CD4-positive, CD25-positive, alpha-beta regulatory T cell (primary cell): ENCODE data around the gene SORBS2. TPM values are rescaled to one million over a fixed set of nuclear protein-coding genes. Genes with fewer than 3 reads are reported as not detected.

Source experiments
- ATAC-seq, 2 donors: fragments of 150-1000 bp; cut with Tn5 transposase; one replicate each; pipeline ENCODE4 v1.10.0; 2021; ENCODE audit warnings: low read depth in 2 of 2, moderate number of reproducible peaks in 2 of 2, moderate library complexity in 1 of 2
- DNase-seq, 3 donors: peaks; one replicate each; pipeline versions ENCODE4 v3.0.0 to v3.0.0-alpha.2; 2012 to 2022; ENCODE audit warnings: mixed read lengths in 1 of 3
- H3K27ac ChIP-seq: one replicate; pipeline ENCODE4 v1.7.0; 2013; ENCODE audit warnings: mild to moderate bottlenecking, low read length; ENCODE audit not compliant: insufficient read depth, poor library complexity, severe bottlenecking
- H3K27me3 ChIP-seq: one replicate; pipeline ENCODE4 v1.7.0; 2013; ENCODE audit warnings: low read length; ENCODE audit not compliant: control insufficient read depth, insufficient read depth
- H3K36me3 ChIP-seq: one replicate; pipeline ENCODE4 v1.7.0; 2013; ENCODE audit warnings: mild to moderate bottlenecking, low read length, moderate library complexity; ENCODE audit not compliant: control insufficient read depth, insufficient read depth
- H3K4me1 ChIP-seq: 2 replicates; pipeline ENCODE4 v1.7.0; 2013; ENCODE audit warnings: mild to moderate bottlenecking, low read length; ENCODE audit not compliant: insufficient read depth, control insufficient read depth, poor library complexity, severe bottlenecking
- H3K4me3 ChIP-seq: one replicate; pipeline ENCODE4 v1.7.0; 2013; ENCODE audit warnings: low read depth, mild to moderate bottlenecking, low read length, moderate library complexity
- H3K9me3 ChIP-seq, 2 experiments: 1 replicate in 1 of 2; 2 replicates in 1 of 2; pipeline ENCODE4 v1.7.0; 2013; ENCODE audit warnings: low read length in 2 of 2, mild to moderate bottlenecking in 1 of 2, moderate library complexity in 1 of 2; ENCODE audit not compliant: control insufficient read depth in 2 of 2
- H3K27ac Mint-ChIP-seq, 3 donors: one replicate each; pipeline ENCODE4 v1.8.0; 2020 to 2022; ENCODE audit warnings: mild to moderate bottlenecking in 3 of 3, mixed read lengths in 3 of 3, moderate library complexity in 2 of 3
- H3K27me3 Mint-ChIP-seq: one replicate; pipeline ENCODE4 v1.8.0; 2022; ENCODE audit warnings: mild to moderate bottlenecking, mixed read lengths
- H3K36me3 Mint-ChIP-seq: one replicate; pipeline ENCODE4 v1.8.0; 2020; ENCODE audit warnings: mixed read lengths
- H3K4me1 Mint-ChIP-seq, 4 donors: one replicate each; pipeline ENCODE4 v1.8.0; 2020 to 2022; ENCODE audit warnings: mixed read lengths in 4 of 4, mild to moderate bottlenecking in 1 of 4
- H3K4me3 Mint-ChIP-seq, 4 donors: one replicate each; pipeline ENCODE4 v1.8.0; 2020 to 2022; ENCODE audit warnings: mild to moderate bottlenecking in 4 of 4, mixed read lengths in 4 of 4, moderate library complexity in 3 of 4
- H3K9me3 Mint-ChIP-seq, 7 donors: one replicate each; pipeline ENCODE4 v1.8.0; 2020 to 2022; ENCODE audit warnings: mixed read lengths in 7 of 7, mild to moderate bottlenecking in 3 of 7, moderate library complexity in 2 of 7
- polyA plus RNA-seq, 4 donors: library from polyadenylated mRNA; unstranded; fragments of 300-500 nt; fragmentation: Illumina TruSeq; gene quantifications; one replicate each; pipeline ENCODE4 v1.2.3, GENCODE V29; 2021
- total RNA-seq: library from RNA; stranded (reverse); gene quantifications from one replicate; pipeline ENCODE4 v1.2.3, GENCODE V29; 2022

Gene SORBS2
- total and polyA plus RNA-seq, 5 donors from 2014 or later = 0.07 TPM; not detected in 4

DNA sequence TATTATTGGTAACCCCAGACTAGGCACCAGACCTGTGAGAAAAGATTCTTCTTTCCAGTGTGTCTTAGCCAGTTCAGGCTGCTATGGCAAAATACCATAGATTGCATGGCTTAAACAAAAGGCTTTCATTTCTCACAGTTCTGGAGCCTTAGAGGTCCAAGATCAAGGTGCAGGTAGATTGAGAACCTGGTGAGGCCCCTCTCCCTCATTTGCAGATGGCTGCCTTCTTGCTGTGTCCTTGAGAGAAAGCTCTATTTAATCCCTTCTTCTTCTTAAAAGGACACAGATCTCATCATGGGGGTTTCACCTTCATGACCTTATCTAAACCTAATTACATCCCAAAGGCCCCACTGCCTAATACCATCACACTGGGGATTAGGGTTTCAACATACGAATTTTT lies 273.2 kb downstream of the SORBS2 start:
- H3K4me3 Mint-ChIP-seq = no peak overlapping the region
- peaks cover 0 to 6% (median 0%) of the 10 kb centered on the region in 4 donors for H3K4me1 Mint-ChIP-seq
- DNase-seq (no peak), ATAC-seq (no peak)
- peaks cover 0 to 4% (median 0%) of the 10 kb centered on the region in 7 donors for H3K9me3 Mint-ChIP-seq
- Histone ChIP-seq H3K36me3 (no peaks in the 10 kb centered on the region), H3K4me3 (no peak overlapping the region), H3K9me3 (no peaks in the 10 kb centered on the region), H3K4me1 (peaks cover 10% of the 10 kb centered on the region), H3K27me3 (peaks cover 16% of the 10 kb centered on the region), H3K27ac (no peak overlapping the region)
- no peak overlapping the region for H3K27ac Mint-ChIP-seq
- no peaks in the 10 kb centered on the region for H3K36me3 Mint-ChIP-seq
- H3K27me3 Mint-ChIP-seq = peaks cover 21% of the 10 kb centered on the region

DNA sequence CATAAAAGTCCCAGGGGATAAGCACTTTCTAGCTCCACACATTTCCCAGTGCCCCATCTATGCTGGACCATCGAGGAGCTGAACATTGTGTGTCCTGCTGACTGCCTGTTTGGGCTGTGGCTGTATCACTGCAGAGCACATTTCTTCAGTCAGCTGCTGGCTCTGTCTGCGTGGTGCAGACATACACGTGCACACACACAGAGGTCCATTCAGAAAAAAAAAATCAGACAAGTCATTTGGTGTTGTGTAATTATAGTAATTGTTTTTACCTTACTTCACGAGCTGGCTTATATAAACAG lies 275.6 kb downstream of the SORBS2 start:
- H3K36me3 Mint-ChIP-seq = no peaks in the 10 kb centered on the region
- H3K27ac Mint-ChIP-seq = no peak overlapping the region
- Histone ChIP-seq H3K4me3 (no peak overlapping the region), H3K36me3 (no peaks in the 10 kb centered on the region), H3K9me3 (no peaks in the 10 kb centered on the region), H3K27me3 (peaks cover 29% of the 10 kb centered on the region), H3K27ac (no peak overlapping the region), H3K4me1 (peaks cover 10% of the 10 kb centered on the region)
- H3K4me3 Mint-ChIP-seq = no peak overlapping the region
- DNase-seq = no peak
- peaks cover 28% of the 10 kb centered on the region for H3K27me3 Mint-ChIP-seq
- H3K9me3 Mint-ChIP-seq = peaks cover 0 to 3% (median 0%) of the 10 kb centered on the region in 7 donors
- H3K4me1 Mint-ChIP-seq = peaks cover 0 to 6% (median 0%) of the 10 kb centered on the region in 4 donors
- no peak for ATAC-seq

DNA sequence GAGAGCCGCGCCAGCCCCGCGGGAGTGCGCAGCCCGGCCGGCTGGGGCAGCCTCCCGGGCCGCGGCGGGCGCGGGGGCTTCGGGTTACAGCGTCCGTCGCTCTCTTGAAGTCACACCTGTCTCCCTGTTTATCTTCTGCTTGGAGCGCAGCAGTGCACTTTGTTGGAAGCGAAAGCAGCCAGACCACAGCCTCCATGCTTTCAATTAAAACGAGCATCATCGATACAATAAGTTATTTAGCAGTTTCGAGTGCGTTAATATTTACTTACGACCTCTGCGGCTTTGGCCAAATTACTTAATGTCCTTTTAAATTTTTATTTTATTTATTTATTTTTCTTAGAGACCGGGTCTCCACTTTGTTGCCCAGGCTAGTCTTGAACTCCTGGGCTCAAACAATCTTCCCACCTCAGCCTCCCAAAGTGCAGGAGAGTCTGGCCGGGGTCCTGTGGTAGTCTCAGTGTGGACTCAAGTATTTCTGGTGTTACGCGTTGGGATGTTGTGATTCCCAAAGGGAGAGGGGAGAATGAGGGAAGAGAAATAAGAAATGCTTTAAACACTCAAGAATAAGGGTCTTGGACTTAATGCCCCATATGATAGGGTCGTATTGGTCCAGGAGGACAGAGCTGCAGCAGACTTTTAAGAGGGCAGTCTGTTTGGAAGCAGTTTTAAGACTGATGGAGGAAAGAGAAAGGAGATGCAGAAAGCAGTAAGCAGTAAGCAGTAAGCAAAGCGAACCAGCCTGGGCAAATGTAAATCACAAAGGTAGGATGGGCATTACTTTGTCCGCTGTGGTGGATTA lies 276.2 kb downstream of the SORBS2 start:
- Histone ChIP-seq H3K27me3 (peaks cover 29% of the 10 kb centered on the region), H3K36me3 (no peaks in the 10 kb centered on the region), H3K4me1 (peaks cover 10% of the 10 kb centered on the region), H3K4me3 (no peak overlapping the region), H3K27ac (no peak overlapping the region), H3K9me3 (no peaks in the 10 kb centered on the region)
- Mint-ChIP-seq H3K4me3 (peak overlapping the region in 1 of 4 donors; percentile 60), H3K9me3 (peaks cover 0 to 3% (median 0%) of the 10 kb centered on the region in 7 donors), H3K4me1 (peaks cover 0 to 6% (median 0%) of the 10 kb centered on the region in 4 donors), H3K36me3 (no peaks in the 10 kb centered on the region), H3K27ac (no peak overlapping the region), H3K27me3 (peaks cover 28% of the 10 kb centered on the region)
- DNase-seq (no peak), ATAC-seq (no peak)
